ENCODE data around the gene RBM46.

RBM46 gene, protein sequence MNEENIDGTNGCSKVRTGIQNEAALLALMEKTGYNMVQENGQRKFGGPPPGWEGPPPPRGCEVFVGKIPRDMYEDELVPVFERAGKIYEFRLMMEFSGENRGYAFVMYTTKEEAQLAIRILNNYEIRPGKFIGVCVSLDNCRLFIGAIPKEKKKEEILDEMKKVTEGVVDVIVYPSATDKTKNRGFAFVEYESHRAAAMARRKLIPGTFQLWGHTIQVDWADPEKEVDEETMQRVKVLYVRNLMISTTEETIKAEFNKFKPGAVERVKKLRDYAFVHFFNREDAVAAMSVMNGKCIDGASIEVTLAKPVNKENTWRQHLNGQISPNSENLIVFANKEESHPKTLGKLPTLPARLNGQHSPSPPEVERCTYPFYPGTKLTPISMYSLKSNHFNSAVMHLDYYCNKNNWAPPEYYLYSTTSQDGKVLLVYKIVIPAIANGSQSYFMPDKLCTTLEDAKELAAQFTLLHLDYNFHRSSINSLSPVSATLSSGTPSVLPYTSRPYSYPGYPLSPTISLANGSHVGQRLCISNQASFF

GRCh38 chr4:154781126-154781982 is at the start of gene RBM46:
Gene RBM46, plus strand, starts transcription at chr4:154781272. Its CDS starts 15,481 bp downstream, at chr4:154796753.
- DNase-seq (ENCODE audit: low read depth): no peak

DNA sequence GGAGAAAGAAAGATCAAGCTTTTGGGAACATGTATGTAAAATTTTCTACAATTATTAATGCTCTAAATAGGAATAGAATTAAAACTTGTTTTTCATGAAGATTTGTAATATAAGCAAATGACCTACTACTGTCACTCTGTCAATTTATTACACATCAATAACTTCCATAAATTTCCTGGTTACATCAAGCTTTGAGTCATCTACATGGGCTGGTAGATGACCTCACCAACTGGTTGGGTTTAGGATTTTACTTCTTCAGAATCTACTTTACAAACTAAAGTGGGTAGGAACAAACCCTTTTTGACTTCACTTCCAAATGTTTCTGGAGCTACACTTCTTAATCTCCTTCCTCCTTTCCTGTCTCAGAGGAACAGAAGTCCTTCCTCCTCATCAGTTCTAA is 49.3 kb upstream of the RBM46 start:
- DNase-seq (ENCODE audit: low read depth): no peak

- DNase-seq (ENCODE audit: low read depth): no peak
These were observed 48.4 kb upstream of the RBM46 start for GRCh38 chr4:154732669-154733068.

DNA sequence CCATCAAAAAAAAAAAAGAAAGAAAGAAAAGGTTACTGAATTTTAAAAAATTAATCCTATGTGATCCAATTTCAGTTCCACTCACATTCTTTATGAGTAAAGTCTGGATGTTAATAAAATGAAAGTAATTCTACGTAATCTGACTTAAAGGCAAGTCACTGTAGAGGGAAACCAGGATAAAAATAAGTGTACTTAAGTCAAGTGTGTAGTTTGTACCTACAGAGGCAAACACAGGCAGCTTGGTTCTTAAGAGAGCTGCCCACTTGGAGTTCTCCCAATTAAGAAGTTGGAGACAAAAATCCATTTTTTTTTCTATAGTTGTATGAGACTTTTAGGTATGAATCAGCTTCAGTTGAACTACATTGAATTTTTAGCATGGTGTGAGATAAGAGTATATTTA is 44.3 kb upstream of the RBM46 start:
- no peak for DNase-seq (ENCODE audit: low read depth)

GRCh38 chr4:154738426-154738825 is 42.6 kb upstream of the RBM46 start:
- DNase-seq (ENCODE audit: low read depth): no peak

DNA sequence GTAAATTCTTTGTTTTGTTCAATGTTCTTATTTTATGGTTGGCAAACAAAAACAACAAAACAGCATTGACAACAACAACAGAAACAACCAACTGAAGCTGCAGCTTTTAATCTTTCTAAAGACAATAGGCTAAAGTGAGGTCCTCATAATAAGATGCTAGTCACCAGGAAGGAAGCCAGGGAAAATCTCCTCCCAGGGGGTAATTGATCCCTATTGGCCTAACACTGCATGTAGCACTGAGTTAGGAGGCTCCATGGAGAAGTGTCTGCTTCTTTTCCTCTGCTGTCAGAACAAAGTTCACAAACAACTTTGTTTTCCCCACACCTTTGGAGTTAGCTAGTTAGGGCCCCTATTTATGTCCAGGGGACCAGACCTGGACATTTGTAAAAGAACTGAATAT is 42.0 kb upstream of the RBM46 start:
- no peak for DNase-seq (ENCODE audit: low read depth)

DNA sequence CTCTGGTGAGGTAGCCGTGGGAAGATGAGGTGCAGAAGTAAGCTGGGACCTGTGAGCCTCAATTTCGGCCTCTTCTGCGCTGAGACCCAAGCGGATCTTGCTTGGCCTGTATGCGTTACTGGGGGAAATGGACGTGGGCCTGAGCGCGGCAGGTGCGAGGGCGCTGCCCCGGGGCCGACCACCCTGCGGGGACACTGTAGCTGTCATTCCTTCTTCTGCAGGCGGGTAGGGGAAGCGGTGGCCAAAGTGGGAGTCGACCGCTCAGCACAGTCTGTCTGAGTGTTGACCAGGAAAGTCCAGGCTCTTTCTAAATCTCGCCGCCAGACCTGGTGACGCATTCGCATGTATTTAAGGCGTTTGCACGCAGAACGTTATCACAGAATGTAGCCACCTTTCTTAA is 40.6 kb upstream of the RBM46 start:
- no peak for DNase-seq (ENCODE audit: low read depth)

- DNase-seq (ENCODE audit: low read depth): no peak
These were observed 39.9 kb upstream of the RBM46 start for GRCh38 chr4:154741131-154741665.

DNA sequence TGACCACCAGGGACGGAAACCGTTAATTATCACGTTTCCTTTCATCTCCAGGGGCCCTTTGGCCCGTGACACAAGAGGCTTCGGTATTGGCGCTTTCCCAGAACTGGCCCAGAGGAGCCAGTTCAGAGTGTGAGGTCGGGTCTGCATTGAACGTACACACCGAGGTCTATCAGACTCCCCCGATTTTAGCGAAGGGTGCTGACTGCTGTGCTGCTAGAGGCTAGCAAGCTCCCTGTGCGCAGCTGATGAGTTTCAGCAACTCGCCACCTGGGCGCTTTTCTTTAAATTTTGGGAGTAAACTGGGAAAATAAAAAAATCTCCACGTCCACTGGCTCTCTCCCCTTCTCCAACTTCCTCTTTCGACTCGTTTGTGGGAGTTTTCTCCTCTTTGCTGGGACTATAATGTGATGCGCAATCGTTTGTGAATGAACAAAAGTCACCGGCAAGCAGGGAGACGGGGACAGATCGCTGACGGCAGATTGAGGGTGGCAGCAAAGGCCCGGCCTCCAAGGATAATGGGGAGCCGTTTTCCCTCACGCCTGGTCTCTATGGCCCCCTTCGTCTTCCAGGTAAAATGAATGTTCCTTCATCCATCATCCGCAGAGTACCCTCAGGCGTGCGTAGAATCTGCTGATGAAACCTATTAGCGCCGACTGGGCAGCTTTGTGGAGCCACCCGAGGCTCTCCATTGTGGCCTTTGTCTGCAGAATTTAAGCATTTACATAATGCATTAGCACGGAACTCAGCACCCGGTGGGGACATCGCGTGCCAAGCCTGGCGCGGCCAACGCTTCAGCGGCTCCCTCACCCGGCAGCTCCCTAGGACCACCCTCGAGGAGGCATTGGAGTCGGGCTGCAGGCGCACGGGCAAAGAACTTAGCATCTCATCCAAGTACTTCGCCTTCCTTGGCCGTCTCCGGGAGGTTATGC is 38.9 kb upstream of the RBM46 start:
- DNase-seq (ENCODE audit: low read depth): no peak

DNA sequence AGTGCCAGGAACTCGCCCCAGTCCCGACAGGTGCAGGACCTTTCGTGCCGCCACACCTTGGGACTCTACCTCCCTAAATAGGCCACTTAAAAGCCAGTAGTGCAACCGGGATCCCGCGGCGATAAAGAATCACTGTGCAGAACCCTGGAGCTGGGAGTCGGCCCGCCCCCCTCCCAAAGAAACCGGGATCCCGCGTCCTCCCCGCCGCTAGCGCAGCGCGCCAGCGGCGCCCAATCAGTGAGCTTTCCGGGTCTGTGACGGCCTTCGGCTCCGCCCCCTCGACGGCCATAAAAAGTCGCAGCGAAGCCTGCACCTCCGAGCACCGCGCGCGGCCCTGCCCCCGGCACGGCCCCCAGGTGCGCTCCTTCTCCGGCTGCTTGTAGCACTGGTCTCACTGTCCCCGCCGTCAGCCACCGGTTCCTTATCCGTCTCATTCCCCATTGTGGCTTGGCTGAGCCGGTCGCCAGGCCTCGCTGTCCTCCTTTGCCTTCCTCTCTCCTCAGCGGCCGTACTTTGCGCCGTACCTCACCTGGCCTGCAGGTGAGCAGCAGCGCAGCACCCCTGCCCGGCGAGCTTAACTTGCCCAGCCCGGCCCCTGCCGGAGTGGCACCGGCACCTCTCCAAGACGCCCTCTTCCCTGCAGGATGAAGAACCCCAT is 37.3 kb upstream of the RBM46 start, which contains the start of gene LRAT:
Gene LRAT, plus strand, starts transcription at position 318 of the 658 bp plus-strand sequence. Its CDS starts 327 bp downstream, at position 645.
- DNase-seq (ENCODE audit: low read depth): no peak

DNA sequence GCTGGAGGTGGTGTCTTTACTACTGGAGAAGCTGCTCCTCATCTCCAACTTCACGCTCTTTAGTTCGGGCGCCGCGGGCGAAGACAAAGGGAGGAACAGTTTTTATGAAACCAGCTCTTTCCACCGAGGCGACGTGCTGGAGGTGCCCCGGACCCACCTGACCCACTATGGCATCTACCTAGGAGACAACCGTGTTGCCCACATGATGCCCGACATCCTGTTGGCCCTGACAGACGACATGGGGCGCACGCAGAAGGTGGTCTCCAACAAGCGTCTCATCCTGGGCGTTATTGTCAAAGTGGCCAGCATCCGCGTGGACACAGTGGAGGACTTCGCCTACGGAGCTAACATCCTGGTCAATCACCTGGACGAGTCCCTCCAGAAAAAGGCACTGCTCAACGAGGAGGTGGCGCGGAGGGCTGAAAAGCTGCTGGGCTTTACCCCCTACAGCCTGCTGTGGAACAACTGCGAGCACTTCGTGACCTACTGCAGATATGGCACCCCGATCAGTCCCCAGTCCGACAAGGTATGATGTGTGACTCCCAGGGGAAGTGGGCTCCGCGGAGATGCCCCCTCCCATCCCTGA is 36.6 kb upstream of the RBM46 start:
- no peak for DNase-seq (ENCODE audit: low read depth)

GRCh38 chr4:154757713-154758112 is 23.4 kb upstream of the RBM46 start:
- no peak for DNase-seq (ENCODE audit: low read depth)

GRCh38 chr4:154760895-154761294 is 20.2 kb upstream of the RBM46 start:
- DNase-seq (ENCODE audit: low read depth): no peak

DNA sequence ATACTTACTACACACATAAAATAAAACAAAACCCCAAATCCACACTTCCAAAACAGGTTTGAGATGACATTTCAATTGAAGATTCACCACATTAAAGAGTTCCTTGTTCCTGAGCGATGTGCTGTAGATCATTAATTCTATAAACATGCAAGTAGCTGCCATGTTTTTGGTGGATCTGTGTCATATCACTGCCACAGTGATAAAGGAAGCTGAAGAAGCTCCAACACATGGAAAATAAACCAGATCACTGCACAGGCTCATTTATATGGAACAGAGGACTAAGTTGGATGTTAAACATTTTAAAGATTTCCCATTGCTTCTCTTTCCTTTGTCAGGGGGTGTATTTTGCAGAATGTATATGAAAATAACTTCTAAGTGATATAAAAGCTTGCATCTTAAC is 2.8 kb upstream of the RBM46 start:
- DNase-seq (ENCODE audit: low read depth): no peak

GRCh38 chr4:154779362-154779947 is 1.6 kb upstream of the RBM46 start:
- no peak for DNase-seq (ENCODE audit: low read depth)

DNA sequence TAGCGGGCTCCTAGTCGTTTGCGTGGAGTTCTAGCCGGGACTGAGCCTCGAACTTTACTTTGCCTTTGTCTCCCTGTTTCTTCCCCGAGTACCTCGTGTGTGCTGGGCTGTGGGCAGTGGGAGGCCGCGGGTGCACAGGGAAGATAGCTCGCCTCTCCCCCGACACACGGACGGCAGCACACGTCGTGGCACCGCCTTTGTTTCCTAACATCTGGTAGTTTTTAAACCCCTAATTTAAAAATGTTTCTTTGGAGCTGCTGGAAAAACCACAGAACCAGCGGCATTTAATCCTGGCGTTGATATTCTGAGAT is 866 bp downstream of the RBM46 start:
- no peak for DNase-seq (ENCODE audit: low read depth)

DNA sequence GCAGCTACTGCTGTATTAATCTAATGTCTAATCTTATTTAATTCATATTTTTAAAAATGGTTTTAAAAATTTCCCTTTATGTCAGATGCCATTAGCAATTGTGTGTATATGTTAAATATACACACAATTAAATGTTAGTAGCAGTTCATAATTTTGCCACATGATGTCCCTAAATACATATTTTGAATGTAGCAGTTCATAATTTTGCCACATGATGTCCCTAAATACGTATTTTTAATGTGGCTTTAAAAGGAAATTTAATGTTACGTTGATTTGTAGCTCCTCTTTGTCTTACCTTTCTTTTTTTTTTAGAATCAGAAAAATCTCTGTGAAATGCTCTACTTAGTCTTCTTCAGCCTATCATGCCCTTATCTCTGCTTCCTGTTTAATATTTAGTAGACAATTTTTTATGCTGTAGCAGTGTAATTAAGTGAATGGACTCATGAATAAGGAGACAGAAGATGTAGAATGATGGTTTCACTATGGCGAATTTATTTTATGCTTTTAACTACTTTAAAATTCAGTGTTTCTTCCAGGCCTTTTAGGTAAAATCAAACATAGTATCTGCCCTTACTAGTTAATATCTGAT is 26.1 kb downstream of the RBM46 start:
- no peak for DNase-seq (ENCODE audit: low read depth)

DNA sequence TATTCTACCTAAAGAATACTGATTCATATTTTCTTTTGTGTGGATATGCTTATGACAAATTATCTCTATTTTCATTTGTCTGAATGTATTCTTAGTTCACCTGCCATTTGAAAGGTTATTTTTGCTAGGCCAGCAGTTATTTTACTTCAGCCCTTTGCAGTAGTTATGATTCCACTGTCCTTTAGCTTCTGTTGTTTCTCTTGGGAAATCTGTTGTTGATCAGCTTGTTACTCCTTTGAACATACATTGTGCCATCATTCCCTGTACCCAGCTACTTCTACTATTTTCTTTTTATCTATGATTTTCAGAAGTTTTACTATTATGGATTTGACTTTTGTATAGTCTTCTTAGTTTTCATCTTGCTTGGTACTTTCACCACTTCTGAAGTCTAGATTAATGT is 37.2 kb downstream of the RBM46 start:
- DNase-seq (ENCODE audit: low read depth): no peak

DNA sequence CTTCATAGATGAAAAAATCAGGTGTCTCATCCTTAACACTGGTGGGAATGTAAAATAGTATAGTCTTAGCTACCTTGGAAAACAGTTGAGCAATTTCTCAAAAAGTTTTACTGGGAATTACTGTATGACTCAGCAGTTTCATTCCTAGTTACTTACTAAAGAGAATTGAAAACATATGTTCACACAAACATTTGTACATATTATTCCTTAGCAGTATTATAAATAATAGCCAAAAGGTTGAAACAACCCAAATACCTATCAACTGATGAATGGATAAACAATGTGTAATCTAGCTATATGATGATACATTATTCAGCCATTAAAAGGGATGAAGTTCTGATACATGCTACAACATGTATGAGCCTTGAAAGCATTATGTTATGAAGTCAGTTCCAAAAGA is 41.7 kb downstream of the RBM46 start:
- DNase-seq (ENCODE audit: low read depth): no peak

- no peak for DNase-seq (ENCODE audit: low read depth)
These were observed 55.0 kb downstream of the RBM46 start for GRCh38 chr4:154836030-154836429.

Data from activated gamma-delta T cell treated with anti-CD3 and anti-CD28 coated beads, Interleukin-2, amount 50 U/mL, for 16 hours (primary cell).